Peyer's patch (tissue), 4 donors: ENCODE measurements around the gene NTN5. TPM values are rescaled to one million over a fixed set of nuclear protein-coding genes. Genes with fewer than 3 reads are reported as not detected.

Source experiments
- DNase-seq, 3 donors: peaks; one replicate each; pipeline ENCODE4 v3.0.0-alpha.2; 2017 to 2019
- H3K27ac ChIP-seq, 4 donors: fragments of 200-600 bp; sonication (generic); one replicate each; pipeline ENCODE4 v1.5.1; 2016 to 2019
- H3K27me3 ChIP-seq, 2 donors: fragments of 200-600 bp; sonication (generic); one replicate each; pipeline ENCODE4 v1.5.1; 2019
- H3K36me3 ChIP-seq, 3 donors: fragments of 200-600 bp; sonication (generic); one replicate each; pipeline ENCODE4 v1.5.1; 2016 to 2019
- H3K4me1 ChIP-seq, 4 donors: fragments of 200-600 bp; sonication (generic); one replicate each; pipeline ENCODE4 v1.5.1; 2016 to 2019
- H3K4me3 ChIP-seq, 4 donors: fragments of 200-600 bp; sonication (generic); 1 replicate in 3 of 4; 2 replicates in 1 of 4; pipeline ENCODE4 v1.5.1; 2016 to 2019; ENCODE audit warnings: mild to moderate bottlenecking in 1 of 4
- H3K9me3 ChIP-seq, 4 donors: fragments of 200-600 bp; sonication (generic); one replicate each; pipeline ENCODE4 v1.5.1; 2016 to 2019; ENCODE audit warnings: mild to moderate bottlenecking in 1 of 4
- POLR2A ChIP-seq, 2 donors: fragments of 450-650 bp; IDR thresholded peaks; one replicate each; pipeline ENCODE4 v1.5.1; 2017; ENCODE audit warnings: antibody characterized with exemption in 2 of 2, mild to moderate bottlenecking in 2 of 2, moderate library complexity in 2 of 2
- total RNA-seq, 4 donors: library from RNA; depleted of rRNA; stranded (reverse); fragments of >200 nt; gene quantifications; one replicate each; pipeline ENCODE4 v1.1.0, GENCODE V29; 2016
- TF ChIP-seq, protein P1 (sequence below), 6 experiments: fragments of 450-650 bp in 4 of 6; fragments of 200-600 bp in 2 of 6; sonication (generic) in 1 of 6; IDR thresholded peaks; one replicate each; pipeline ENCODE4 v1.5.1; 2017 to 2019; ENCODE audit warnings: antibody characterized with exemption in 6 of 6, mild to moderate bottlenecking in 3 of 6, moderate library complexity in 1 of 6

Gene NTN5
- total RNA-seq, 4 donors from 2014 or later, result 6.8 TPM; not detected in 3

GRCh38 chr19:48656840-48657474 is 15.9 kb downstream of the NTN5 start:
- no peaks in the 10 kb centered on the region for H3K9me3 ChIP-seq

DNA sequence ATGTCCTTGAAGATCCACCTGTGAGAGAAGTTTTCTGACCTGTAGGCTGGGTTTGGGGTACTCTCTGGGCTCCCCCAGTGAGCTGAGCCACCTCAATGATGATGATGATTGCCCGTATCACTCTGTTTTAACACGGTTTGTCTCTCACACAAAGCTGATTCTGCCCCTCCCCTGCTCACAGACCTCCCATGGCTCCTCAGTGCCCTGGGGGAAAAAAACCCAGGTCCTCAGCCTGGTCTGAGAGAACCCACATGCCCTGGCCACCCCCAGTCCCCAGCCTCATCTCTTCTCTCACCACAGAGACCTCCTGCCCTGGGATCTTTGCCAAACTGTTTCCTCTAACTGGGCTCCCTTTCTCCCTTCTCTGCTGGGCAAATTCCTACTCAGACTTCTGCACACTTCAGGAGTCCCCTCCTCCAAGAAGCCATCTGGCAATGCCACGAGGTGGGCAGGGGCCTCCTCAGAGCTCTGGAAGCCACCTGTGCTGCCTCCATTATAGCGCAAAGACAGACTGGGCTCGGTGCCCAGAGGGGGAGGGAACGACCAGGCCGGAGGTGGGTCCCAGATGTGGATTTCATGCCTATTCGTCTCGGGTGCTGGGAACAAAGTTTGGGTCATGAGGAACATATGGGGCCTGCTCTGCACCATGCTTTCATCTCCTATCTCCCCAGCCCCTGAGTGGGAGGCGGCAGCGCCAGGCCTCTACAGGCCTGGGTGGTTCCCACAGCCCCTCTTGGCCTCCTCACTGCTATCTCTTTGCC is 18.3 kb downstream of the NTN5 start:
- Histone ChIP-seq H3K4me1 (no peaks in the 10 kb centered on the region), H3K4me3 (no peak overlapping the region), H3K9me3 (no peaks in the 10 kb centered on the region), H3K36me3 (no peaks in the 10 kb centered on the region), H3K27me3 (no peaks in the 10 kb centered on the region), H3K27ac (no peak overlapping the region)
- TF ChIP-seq POLR2A (IDR thresholded peaks at IDR 0.05), result no peak
- TF ChIP-seq, protein P1, sequence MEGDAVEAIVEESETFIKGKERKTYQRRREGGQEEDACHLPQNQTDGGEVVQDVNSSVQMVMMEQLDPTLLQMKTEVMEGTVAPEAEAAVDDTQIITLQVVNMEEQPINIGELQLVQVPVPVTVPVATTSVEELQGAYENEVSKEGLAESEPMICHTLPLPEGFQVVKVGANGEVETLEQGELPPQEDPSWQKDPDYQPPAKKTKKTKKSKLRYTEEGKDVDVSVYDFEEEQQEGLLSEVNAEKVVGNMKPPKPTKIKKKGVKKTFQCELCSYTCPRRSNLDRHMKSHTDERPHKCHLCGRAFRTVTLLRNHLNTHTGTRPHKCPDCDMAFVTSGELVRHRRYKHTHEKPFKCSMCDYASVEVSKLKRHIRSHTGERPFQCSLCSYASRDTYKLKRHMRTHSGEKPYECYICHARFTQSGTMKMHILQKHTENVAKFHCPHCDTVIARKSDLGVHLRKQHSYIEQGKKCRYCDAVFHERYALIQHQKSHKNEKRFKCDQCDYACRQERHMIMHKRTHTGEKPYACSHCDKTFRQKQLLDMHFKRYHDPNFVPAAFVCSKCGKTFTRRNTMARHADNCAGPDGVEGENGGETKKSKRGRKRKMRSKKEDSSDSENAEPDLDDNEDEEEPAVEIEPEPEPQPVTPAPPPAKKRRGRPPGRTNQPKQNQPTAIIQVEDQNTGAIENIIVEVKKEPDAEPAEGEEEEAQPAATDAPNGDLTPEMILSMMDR (IDR thresholded peaks at IDR 0.05), result no peak
- DNase-seq, result peak in 1 of 3 donors; percentile 52

More at GRCh38 chr19:48656840-48657474, 15.9 kb downstream of the NTN5 start:
- Histone ChIP-seq H3K4me3 (no peak overlapping the region), H3K4me1 (peaks cover 0 to 5% (median 0%) of the 10 kb centered on the region in 4 donors), H3K36me3 (no peaks in the 10 kb centered on the region), H3K27me3 (no peaks in the 10 kb centered on the region), H3K27ac (no peak overlapping the region)
- TF ChIP-seq POLR2A (IDR thresholded peaks at IDR 0.05), result no peak
- TF ChIP-seq, protein P1 (IDR thresholded peaks at IDR 0.05), result no peak
- peak in 1 of 3 donors; percentile 59 for DNase-seq

- no peak for TF ChIP-seq POLR2A (IDR thresholded peaks at IDR 0.05)
- TF ChIP-seq, protein P1 (IDR thresholded peaks at IDR 0.05), result no peak
- no peak for DNase-seq
- Histone ChIP-seq H3K36me3 (no peaks in the 10 kb centered on the region), H3K4me1 (no peaks in the 10 kb centered on the region), H3K9me3 (no peaks in the 10 kb centered on the region), H3K27me3 (no peaks in the 10 kb centered on the region), H3K27ac (no peak overlapping the region), H3K4me3 (no peak overlapping the region)
Observed at GRCh38 chr19:48651683-48652048, 21.2 kb downstream of the NTN5 start.

- no peak overlapping the region for H3K4me3 ChIP-seq
- no peak overlapping the region for H3K27ac ChIP-seq
- TF ChIP-seq POLR2A (IDR thresholded peaks at IDR 0.05), result no peak
- TF ChIP-seq, protein P1 (IDR thresholded peaks at IDR 0.05), result no peak
- no peaks in the 10 kb centered on the region for H3K9me3 ChIP-seq
- DNase-seq, result no peak
- H3K4me1 ChIP-seq, result peaks cover 0 to 3% (median 0%) of the 10 kb centered on the region in 4 donors
- H3K27me3 ChIP-seq, result no peaks in the 10 kb centered on the region
- H3K36me3 ChIP-seq, result no peaks in the 10 kb centered on the region
Observed at GRCh38 chr19:48650974-48651682, 21.7 kb downstream of the NTN5 start.

- DNase-seq, result no peak
- no peaks in the 10 kb centered on the region for H3K9me3 ChIP-seq
- H3K4me3 ChIP-seq, result no peak overlapping the region
- H3K4me1 ChIP-seq, result peaks cover 0 to 20% (median 0%) of the 10 kb centered on the region in 4 donors
- no peaks in the 10 kb centered on the region for H3K36me3 ChIP-seq
- H3K27ac ChIP-seq, result no peak overlapping the region
- no peak for TF ChIP-seq POLR2A (IDR thresholded peaks at IDR 0.05)
- no peaks in the 10 kb centered on the region for H3K27me3 ChIP-seq
Observed at GRCh38 chr19:48648134-48648533, 24.7 kb downstream of the NTN5 start.
